AML-193 (cell line): ENCODE data around the gene PRLH.

Experiments
- DNase-seq, 2 experiments: peaks; one replicate each; lab custom pipeline; 2025; lab: John Stamatoyannopoulos, UW

Gene PRLH

GRCh38 chr2:237566401-237567235 is at the start of gene PRLH:
Gene PRLH, plus strand, starts transcription at chr2:237566574. Its CDS starts 0 bp downstream, at chr2:237566574.
- no peak for DNase-seq

- no peak for DNase-seq
Measured at GRCh38 chr2:237517163-237517562, 49.2 kb upstream of the PRLH start.

- no peak for DNase-seq
Measured at GRCh38 chr2:237517990-237518389, 48.4 kb upstream of the PRLH start.

GRCh38 chr2:237519506-237520245 is 46.7 kb upstream of the PRLH start:
- no peak for DNase-seq

- no peak for DNase-seq
Measured at GRCh38 chr2:237520290-237520689, 46.1 kb upstream of the PRLH start.

GRCh38 chr2:237524631-237525030 is 41.7 kb upstream of the PRLH start:
- DNase-seq: no peak

- no peak for DNase-seq
Measured at GRCh38 chr2:237525559-237526157, 40.7 kb upstream of the PRLH start.

GRCh38 chr2:237527233-237527632 is 39.1 kb upstream of the PRLH start:
- no peak for DNase-seq

GRCh38 chr2:237527766-237528165 is 38.6 kb upstream of the PRLH start:
- no peak for DNase-seq

- no peak for DNase-seq
Measured at GRCh38 chr2:237529452-237530402, 36.6 kb upstream of the PRLH start.

GRCh38 chr2:237530472-237531433 is 35.6 kb upstream of the PRLH start:
- no peak for DNase-seq

- no peak for DNase-seq
Measured at GRCh38 chr2:237532160-237532559, 34.2 kb upstream of the PRLH start.

GRCh38 chr2:237533668-237534161 is 32.7 kb upstream of the PRLH start:
- DNase-seq: no peak

GRCh38 chr2:237534380-237534779 is 32.0 kb upstream of the PRLH start:
- no peak for DNase-seq

- DNase-seq: no peak
Measured at GRCh38 chr2:237535385-237536082, 30.8 kb upstream of the PRLH start.

- DNase-seq: no peak
Measured at GRCh38 chr2:237536083-237536415, 30.3 kb upstream of the PRLH start.

GRCh38 chr2:237536617-237537016 is 29.8 kb upstream of the PRLH start:
- no peak for DNase-seq

GRCh38 chr2:237538001-237538720 is 28.2 kb upstream of the PRLH start:
- no peak for DNase-seq

GRCh38 chr2:237538901-237539300 is 27.5 kb upstream of the PRLH start:
- DNase-seq: no peak
